Endothelial cell of umbilical vein (primary cell): Measurements from ENCODE around the gene SAMD1. TPM values are rescaled to one million over a fixed set of nuclear protein-coding genes. Genes with fewer than 3 reads are reported as not detected.

ENCODE experiments used
- BruUV-seq: library from RNA; stranded (reverse); fragments of 400-500 nt; replicated peaks from 2 replicates; lab custom pipeline; 2021; lab: Mats Ljungman, UMichigan
- CTCF ChIA-PET: fragments of 300-600, 350-600 bp; sonication (Branson Sonifier 250); formaldehyde crosslinking; loops from one replicate; lab custom pipeline; 2021; ENCODE audit warnings: antibody characterized with exemption, inconsistent platforms; lab: Charles Lee
- POLR2A ChIA-PET: fragments of 300-600, 350-600 bp; sonication (Branson Sonifier 250); formaldehyde crosslinking; loops from one replicate; lab custom pipeline; 2021; ENCODE audit warnings: antibody characterized with exemption, inconsistent platforms; lab: Charles Lee
- DNase-seq: peaks from one replicate; pipeline ENCODE4 v3.0.0-alpha.2; 2011; ENCODE audit warnings: low read depth, low spot score
- FAIRE-seq: peaks from 2 replicates; lab custom pipeline; 2011; peaks lifted over from hg19 to GRCh38; lab: Jason Lieb, UNC
- H2AFZ ChIP-seq: 2 replicates; pipeline ENCODE4 v1.6.0; 2012; ENCODE audit warnings: low read depth, low read length, control low read depth, inconsistent platforms
- H3K27ac ChIP-seq: 2 replicates; pipeline ENCODE4 v1.5.1; 2011; ENCODE audit warnings: low read depth, mild to moderate bottlenecking, control low read depth, low read length, moderate library complexity; ENCODE audit not compliant: insufficient read depth
- H3K27me3 ChIP-seq, 2 experiments: 2 replicates each; pipeline versions ENCODE4 v1.6.0 to v1.6.1; 2011; ENCODE audit warnings: low read length in 2 of 2, mixed read lengths in 1 of 2; ENCODE audit not compliant: control insufficient read depth in 2 of 2, insufficient read depth in 2 of 2
- H3K36me3 ChIP-seq, 2 experiments: 2 replicates in 1 of 2; 3 replicates in 1 of 2; pipeline ENCODE4 v1.5.1; 2011; ENCODE audit warnings: low read length in 2 of 2, mild to moderate bottlenecking in 1 of 2, moderate library complexity in 1 of 2; ENCODE audit not compliant: control insufficient read depth in 2 of 2, insufficient read depth in 2 of 2; ENCODE audit errors: extremely low read depth in 1 of 2
- H3K4me1 ChIP-seq: 3 replicates; pipeline ENCODE4 v1.5.1; 2011; ENCODE audit warnings: mild to moderate bottlenecking, low read length; ENCODE audit not compliant: control insufficient read depth, insufficient read depth; ENCODE audit errors: extremely low read depth
- H3K4me2 ChIP-seq: 2 replicates; pipeline ENCODE4 v1.6.1; 2011; ENCODE audit warnings: low read length, control low read depth, mixed read lengths; ENCODE audit not compliant: insufficient read depth
- H3K4me3 ChIP-seq, 3 experiments: fragments of 200-600 bp in 1 of 3; sonication (generic), shearing (Covaris generic) in 1 of 3; replicated peaks in 1 of 3; 2 replicates each; pipeline ENCODE4 v1.5.1; 2011 to 2016; ENCODE audit warnings: control low read depth in 3 of 3, low read length in 3 of 3, mild to moderate bottlenecking in 2 of 3, inconsistent platforms in 1 of 3, low read depth in 1 of 3, moderate library complexity in 1 of 3; ENCODE audit not compliant: insufficient read depth in 1 of 3
- H3K79me2 ChIP-seq: 2 replicates; pipeline ENCODE4 v1.6.0; 2012; ENCODE audit warnings: low read length, inconsistent platforms; ENCODE audit not compliant: control insufficient read depth, insufficient read depth
- H3K9ac ChIP-seq: replicated peaks from 2 replicates; pipeline ENCODE3; 2011; ENCODE audit warnings: low read length, control low read depth; ENCODE audit not compliant: insufficient read depth; ENCODE audit errors: extremely low read depth
- H3K9me1 ChIP-seq: replicated peaks from 3 replicates; pipeline ENCODE4 v1.6.0; 2011; ENCODE audit warnings: mild to moderate bottlenecking, low read length; ENCODE audit not compliant: control insufficient read depth, insufficient read depth; ENCODE audit errors: extremely low read depth
- H3K9me3 ChIP-seq: replicated peaks from 2 replicates; pipeline ENCODE4 v1.5.1; 2012; ENCODE audit warnings: low read length, inconsistent platforms; ENCODE audit not compliant: control insufficient read depth, insufficient read depth
- H4K20me1 ChIP-seq: replicated peaks from 2 replicates; pipeline ENCODE3; 2011; ENCODE audit warnings: mild to moderate bottlenecking, low read length; ENCODE audit not compliant: control insufficient read depth, insufficient read depth; ENCODE audit errors: extremely low read depth
- EZH2 ChIP-seq: IDR thresholded peaks from 2 replicates; pipeline ENCODE4 v1.6.1; 2012; ENCODE audit warnings: borderline replicate concordance, low read depth, mild to moderate bottlenecking, moderate library complexity, low read length, inconsistent platforms; ENCODE audit not compliant: severe bottlenecking
- FOS ChIP-seq: IDR thresholded peaks from 2 replicates; pipeline ENCODE4 v1.6.1; 2011; ENCODE audit warnings: mild to moderate bottlenecking, low read length, moderate library complexity, borderline replicate concordance; ENCODE audit not compliant: insufficient read depth
- GATA2 ChIP-seq: IDR thresholded peaks from 2 replicates; pipeline ENCODE4 v1.7.0; 2011; ENCODE audit warnings: low read depth, mild to moderate bottlenecking, moderate library complexity, mixed read lengths, low read length; ENCODE audit not compliant: insufficient read length, insufficient read depth
- JUN ChIP-seq: IDR thresholded peaks from 2 replicates; pipeline ENCODE4 v1.6.1; 2011; ENCODE audit warnings: borderline replicate concordance, low read depth; ENCODE audit not compliant: insufficient read length, insufficient read depth
- MAX ChIP-seq: IDR thresholded peaks from 2 replicates; pipeline ENCODE4 v1.6.1; 2011; ENCODE audit not compliant: insufficient read depth, insufficient read length
- MYC ChIP-seq: IDR thresholded peaks from one replicate; pipeline ENCODE4 v1.6.1; 2011; ENCODE audit warnings: mild to moderate bottlenecking, low read depth, low read length
- POLR2A ChIP-seq: IDR thresholded peaks from 2 replicates; pipeline ENCODE4 v1.6.1; 2012; ENCODE audit warnings: low read depth, mild to moderate bottlenecking, control low read depth, low read length
- POLR2AphosphoS5 ChIP-seq: IDR thresholded peaks from 2 replicates; pipeline ENCODE4 v1.6.1; 2012; ENCODE audit warnings: low read depth, mild to moderate bottlenecking, control low read depth, low read length, moderate library complexity; ENCODE audit not compliant: insufficient read depth
- dilution Hi-C: fragments of 300-500 bp; cut with MboI; formaldehyde crosslinking; loops from one replicate; pipeline ENCODE4 v1.15.0; 2019; ENCODE audit warnings: low sequenced_read_pairs; ENCODE audit not compliant: extremely low pct_ligation_motif_present
- intact Hi-C: fragments of 100-400 bp; cut with micrococcal nuclease; formaldehyde crosslinking; loops from one replicate; pipeline ENCODE4 v1.10.0; 2022
- polyA plus RNA-seq, 4 experiments: library from polyadenylated mRNA; depleted of rRNA in 3 of 4; stranded (reverse) in 3 of 4; unstranded in 1 of 4; fragments of >200 nt; gene quantifications; 2 replicates each; pipeline versions ENCODE4 v1.2.1 to v1.2.3, GENCODE V29; 2011 to 2012; ENCODE audit warnings: missing spikeins in 1 of 4
- total RNA-seq: library from RNA; stranded (reverse); gene quantifications from 2 replicates; pipeline ENCODE4 v1.2.3, GENCODE V29; 2021
- TF ChIP-seq, protein P1 (sequence below), 2 donors: IDR thresholded peaks; 1 replicate in 1 of 2; 2 replicates in 1 of 2; pipeline ENCODE4 v1.5.1; 2011; ENCODE audit warnings: low read length in 2 of 2, mild to moderate bottlenecking in 2 of 2, moderate library complexity in 2 of 2, control low read depth in 1 of 2, inconsistent platforms in 1 of 2, low read depth in 1 of 2; ENCODE audit not compliant: insufficient read depth in 1 of 2; ENCODE audit errors: extremely low read depth in 1 of 2

The SAMD1 gene
- total and polyA plus RNA-seq, 2 donors (not counting 3 experiments of a cell fraction or from before 2014, with no cell fraction given): 14.1 to 35.9 TPM

DNA sequence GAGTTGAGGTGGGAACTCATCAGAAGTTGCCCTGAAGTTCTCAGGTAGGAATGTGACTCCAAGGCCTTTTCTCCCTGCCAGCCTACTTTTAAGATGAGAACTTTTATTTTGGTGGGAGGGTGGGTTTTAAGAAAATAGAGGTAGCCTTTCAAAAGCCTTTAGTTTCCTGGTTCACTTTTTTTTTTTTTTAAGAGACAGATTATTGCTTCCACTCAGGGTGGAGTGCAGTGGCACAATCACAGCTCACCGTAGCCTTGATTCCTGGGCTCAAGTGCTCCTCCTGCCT lies 7.9 kb downstream of the SAMD1 start:
- CTCF ChIA-PET: interaction anchor here (1.2 to 5.6 kb wide), 6 partner anchors 8 to 54 kb away, joined by 4 to 21 read pairs (median 4); partner anchors contain the start of genes ASF1B and MISP3
- no TSS peak for BruUV-seq

More for the DNA sequence above, 7.9 kb downstream of the SAMD1 start:
- no peaks in the 10 kb centered on the region for H3K9me3 ChIP-seq
- H3K4me1 ChIP-seq: peaks cover 12% of the 10 kb centered on the region
- POLR2A ChIA-PET: no interaction called here
- no peaks in the 10 kb centered on the region for H3K9me1 ChIP-seq
- TF ChIP-seq JUN (no peak), POLR2A (no peak), MAX (no peak), MYC (no peak), GATA2 (no peak), POLR2AphosphoS5 (no peak), FOS (no peak), EZH2 (no peak)
- TF ChIP-seq, protein P1, sequence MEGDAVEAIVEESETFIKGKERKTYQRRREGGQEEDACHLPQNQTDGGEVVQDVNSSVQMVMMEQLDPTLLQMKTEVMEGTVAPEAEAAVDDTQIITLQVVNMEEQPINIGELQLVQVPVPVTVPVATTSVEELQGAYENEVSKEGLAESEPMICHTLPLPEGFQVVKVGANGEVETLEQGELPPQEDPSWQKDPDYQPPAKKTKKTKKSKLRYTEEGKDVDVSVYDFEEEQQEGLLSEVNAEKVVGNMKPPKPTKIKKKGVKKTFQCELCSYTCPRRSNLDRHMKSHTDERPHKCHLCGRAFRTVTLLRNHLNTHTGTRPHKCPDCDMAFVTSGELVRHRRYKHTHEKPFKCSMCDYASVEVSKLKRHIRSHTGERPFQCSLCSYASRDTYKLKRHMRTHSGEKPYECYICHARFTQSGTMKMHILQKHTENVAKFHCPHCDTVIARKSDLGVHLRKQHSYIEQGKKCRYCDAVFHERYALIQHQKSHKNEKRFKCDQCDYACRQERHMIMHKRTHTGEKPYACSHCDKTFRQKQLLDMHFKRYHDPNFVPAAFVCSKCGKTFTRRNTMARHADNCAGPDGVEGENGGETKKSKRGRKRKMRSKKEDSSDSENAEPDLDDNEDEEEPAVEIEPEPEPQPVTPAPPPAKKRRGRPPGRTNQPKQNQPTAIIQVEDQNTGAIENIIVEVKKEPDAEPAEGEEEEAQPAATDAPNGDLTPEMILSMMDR (IDR thresholded peaks at IDR 0.05; ENCODE audit: extremely low read depth in 1 of 2, insufficient read depth in 1 of 2, low read depth in 1 of 2, low read length in 2 of 2): no peak
- intact Hi-C loops: no loop called here
- H3K4me2 ChIP-seq: peak overlapping the region; percentile 58
- no peak overlapping the region for H3K4me3 ChIP-seq
- DNase-seq (no peak), FAIRE-seq (no peak)
- no peaks in the 10 kb centered on the region for H3K27me3 ChIP-seq
- peak overlapping the region; percentile 73 for H3K9ac ChIP-seq
- H3K36me3 ChIP-seq: no peaks in the 10 kb centered on the region
- no peak overlapping the region for H2AFZ ChIP-seq
- H3K27ac ChIP-seq: no peak overlapping the region
- dilution Hi-C loops: no loop called here
- no peaks in the 10 kb centered on the region for H3K79me2 ChIP-seq
- no peaks in the 10 kb centered on the region for H4K20me1 ChIP-seq
